Measurements from ENCODE around the gene NLGN1. TPM values are rescaled to one million over a fixed set of nuclear protein-coding genes. Genes with fewer than 3 reads are reported as not detected.

NLGN1 gene
- total RNA-seq, 1 donor from 2014 or later = not detected

DNA sequence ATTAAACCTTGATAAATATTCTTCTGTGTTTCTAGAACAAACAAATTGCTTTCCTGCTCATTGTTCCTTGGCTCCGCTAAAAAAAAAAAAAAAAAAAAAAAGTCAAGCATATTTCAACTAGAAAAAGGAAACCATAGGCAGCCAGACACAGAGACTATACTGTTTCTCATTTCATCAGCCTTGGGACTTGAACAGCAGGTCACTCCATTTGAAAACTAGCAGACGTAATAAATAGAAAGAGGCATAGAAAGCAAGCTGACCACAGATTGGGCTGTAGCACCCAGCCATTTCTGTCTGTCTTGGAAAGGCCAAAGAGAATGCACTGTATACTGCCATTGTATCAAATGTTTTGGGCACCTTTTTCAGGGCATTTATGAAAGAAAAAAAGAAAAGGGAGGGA is 697.1 kb downstream of the NLGN1 start:
- H3K27me3 Mint-ChIP-seq = no peaks in the 10 kb centered on the region
- no peak overlapping the region for H3K27ac Mint-ChIP-seq
- no peak overlapping the region for H3K4me3 Mint-ChIP-seq

GRCh38 chr3:174097686-174098085 is 700.1 kb downstream of the NLGN1 start:
- DNase-seq = no peak
- no peaks in the 10 kb centered on the region for H3K36me3 Mint-ChIP-seq (ENCODE audit: low read depth)
- H3K4me3 Mint-ChIP-seq = no peak overlapping the region
- TF ChIP-seq CTCF (IDR thresholded peaks at IDR 0.05) = no peak
- intact Hi-C loops (cut with micrococcal nuclease) = no loop called here
- H3K27ac Mint-ChIP-seq = no peak overlapping the region
- no peak for ATAC-seq (ENCODE audit: low read depth)
- H3K27me3 Mint-ChIP-seq = no peaks in the 10 kb centered on the region
- CTCF ChIA-PET = no interaction called here
- H3K9me3 Mint-ChIP-seq = no peaks in the 10 kb centered on the region
- POLR2A ChIA-PET = no interaction called here
- no peaks in the 10 kb centered on the region for H3K4me1 Mint-ChIP-seq

More for the DNA sequence above, 697.1 kb downstream of the NLGN1 start:
- POLR2A ChIA-PET = no interaction called here
- DNase-seq = no peak
- no peaks in the 10 kb centered on the region for H3K4me1 Mint-ChIP-seq
- H3K36me3 Mint-ChIP-seq (ENCODE audit: low read depth) = no peaks in the 10 kb centered on the region
- CTCF ChIA-PET = no interaction called here
- no peak for ATAC-seq (ENCODE audit: low read depth)
- no peak for TF ChIP-seq CTCF (IDR thresholded peaks at IDR 0.05)
- H3K9me3 Mint-ChIP-seq = no peaks in the 10 kb centered on the region
- intact Hi-C loops (cut with micrococcal nuclease) = no loop called here

GRCh38 chr3:174098746-174099145 is 701.2 kb downstream of the NLGN1 start:
- Mint-ChIP-seq H3K36me3 (ENCODE audit: low read depth) (no peaks in the 10 kb centered on the region), H3K4me3 (no peak overlapping the region), H3K27ac (no peak overlapping the region), H3K4me1 (no peaks in the 10 kb centered on the region), H3K9me3 (no peaks in the 10 kb centered on the region), H3K27me3 (no peaks in the 10 kb centered on the region)
- TF ChIP-seq CTCF (IDR thresholded peaks at IDR 0.05) = no peak
- DNase-seq (no peak), ATAC-seq (ENCODE audit: low read depth) (no peak)
- ChIA-PET CTCF (no interaction called here), POLR2A (no interaction called here)
- intact Hi-C loops (cut with micrococcal nuclease) = no loop called here

DNA sequence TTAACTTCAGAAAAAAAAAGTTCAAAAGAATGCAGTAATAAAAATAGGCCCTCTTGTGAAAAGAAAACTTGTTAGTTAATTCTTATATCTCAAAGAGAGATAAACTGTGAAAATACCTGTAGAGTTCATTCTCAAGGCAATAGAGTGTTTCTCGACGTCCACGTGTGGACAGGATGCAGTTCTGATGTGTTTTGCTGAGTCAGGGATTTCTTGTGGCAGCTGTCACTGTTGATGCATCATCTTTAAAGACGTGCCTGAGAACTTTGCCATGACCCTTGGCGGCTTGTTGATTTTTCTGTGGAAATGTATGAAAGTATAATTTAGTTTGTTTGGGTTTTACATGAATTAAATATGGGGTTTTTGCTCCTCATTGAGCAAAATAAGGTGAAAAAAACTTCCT is 702.2 kb downstream of the NLGN1 start:
- H3K36me3 Mint-ChIP-seq (ENCODE audit: low read depth) = no peaks in the 10 kb centered on the region
- H3K27me3 Mint-ChIP-seq = no peaks in the 10 kb centered on the region
- H3K27ac Mint-ChIP-seq = no peak overlapping the region
- H3K4me3 Mint-ChIP-seq = no peak overlapping the region
- DNase-seq (no peak), ATAC-seq (ENCODE audit: low read depth) (no peak)
- ChIA-PET CTCF (no interaction called here), POLR2A (no interaction called here)
- no peak for TF ChIP-seq CTCF (IDR thresholded peaks at IDR 0.05)
- intact Hi-C loops (cut with micrococcal nuclease) = no loop called here
- no peaks in the 10 kb centered on the region for H3K4me1 Mint-ChIP-seq
- H3K9me3 Mint-ChIP-seq = no peaks in the 10 kb centered on the region

GRCh38 chr3:174100744-174101143 is 703.2 kb downstream of the NLGN1 start:
- no peaks in the 10 kb centered on the region for H3K36me3 Mint-ChIP-seq (ENCODE audit: low read depth)
- no peaks in the 10 kb centered on the region for H3K9me3 Mint-ChIP-seq
- no peak overlapping the region for H3K4me3 Mint-ChIP-seq
- no peaks in the 10 kb centered on the region for H3K27me3 Mint-ChIP-seq
- ATAC-seq (ENCODE audit: low read depth) (no peak), DNase-seq (no peak)
- intact Hi-C loops (cut with micrococcal nuclease) = no loop called here
- ChIA-PET POLR2A (no interaction called here), CTCF (no interaction called here)
- H3K27ac Mint-ChIP-seq = no peak overlapping the region
- TF ChIP-seq CTCF (IDR thresholded peaks at IDR 0.05) = no peak
- no peaks in the 10 kb centered on the region for H3K4me1 Mint-ChIP-seq

All from activated B cell treated with CpG ODN at 0.5 μM for 24 hours (primary cell).